Keratinocyte (primary cell): ENCODE measurements around the gene EBF4.

Experiments
- EZH2 ChIP-seq: IDR thresholded peaks from one replicate; pipeline ENCODE4 v1.6.1; 2012; ENCODE audit warnings: inconsistent platforms, mild to moderate bottlenecking, low read length, moderate library complexity
- TF ChIP-seq, protein P1 (sequence below), 3 experiments: IDR thresholded peaks in 1 of 3; conservative IDR thresholded peaks in 1 of 3; optimal IDR thresholded peaks in 1 of 3; 2 replicates in 2 of 3; 3 replicates in 1 of 3; pipeline versions ENCODE3 to v1.5.1; 2011; ENCODE audit warnings: low read length in 3 of 3, mild to moderate bottlenecking in 3 of 3, moderate library complexity in 2 of 3, control low read depth in 1 of 3, inconsistent platforms in 1 of 3; ENCODE audit not compliant: insufficient read depth in 2 of 3; ENCODE audit errors: extremely low read depth in 1 of 3

- TF ChIP-seq, protein P1, sequence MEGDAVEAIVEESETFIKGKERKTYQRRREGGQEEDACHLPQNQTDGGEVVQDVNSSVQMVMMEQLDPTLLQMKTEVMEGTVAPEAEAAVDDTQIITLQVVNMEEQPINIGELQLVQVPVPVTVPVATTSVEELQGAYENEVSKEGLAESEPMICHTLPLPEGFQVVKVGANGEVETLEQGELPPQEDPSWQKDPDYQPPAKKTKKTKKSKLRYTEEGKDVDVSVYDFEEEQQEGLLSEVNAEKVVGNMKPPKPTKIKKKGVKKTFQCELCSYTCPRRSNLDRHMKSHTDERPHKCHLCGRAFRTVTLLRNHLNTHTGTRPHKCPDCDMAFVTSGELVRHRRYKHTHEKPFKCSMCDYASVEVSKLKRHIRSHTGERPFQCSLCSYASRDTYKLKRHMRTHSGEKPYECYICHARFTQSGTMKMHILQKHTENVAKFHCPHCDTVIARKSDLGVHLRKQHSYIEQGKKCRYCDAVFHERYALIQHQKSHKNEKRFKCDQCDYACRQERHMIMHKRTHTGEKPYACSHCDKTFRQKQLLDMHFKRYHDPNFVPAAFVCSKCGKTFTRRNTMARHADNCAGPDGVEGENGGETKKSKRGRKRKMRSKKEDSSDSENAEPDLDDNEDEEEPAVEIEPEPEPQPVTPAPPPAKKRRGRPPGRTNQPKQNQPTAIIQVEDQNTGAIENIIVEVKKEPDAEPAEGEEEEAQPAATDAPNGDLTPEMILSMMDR (optimal IDR thresholded peaks at IDR 0.05 in 1 of 3, IDR thresholded peaks at IDR 0.05 in 1 of 3, conservative IDR thresholded peaks at IDR 0.05 in 1 of 3; ENCODE audit: extremely low read depth in 1 of 3, insufficient read depth in 2 of 3, low read length in 3 of 3): no peak
- no peak for TF ChIP-seq EZH2
These were observed 67.8 kb downstream of the EBF4 start for GRCh38 chr20:2760297-2760951.
